ENCODE data around the gene MIF. TPM values are rescaled to one million over a fixed set of nuclear protein-coding genes. Genes with fewer than 3 reads are reported as not detected.
"Not testable (repeated sequence)": the region's sequence is repeated elsewhere in the genome, so short reads cannot be mapped to it uniquely, and the experiment has no call there.

Gene MIF
- total RNA-seq, 1 experiment from 2014 or later, result 296 TPM

DNA sequence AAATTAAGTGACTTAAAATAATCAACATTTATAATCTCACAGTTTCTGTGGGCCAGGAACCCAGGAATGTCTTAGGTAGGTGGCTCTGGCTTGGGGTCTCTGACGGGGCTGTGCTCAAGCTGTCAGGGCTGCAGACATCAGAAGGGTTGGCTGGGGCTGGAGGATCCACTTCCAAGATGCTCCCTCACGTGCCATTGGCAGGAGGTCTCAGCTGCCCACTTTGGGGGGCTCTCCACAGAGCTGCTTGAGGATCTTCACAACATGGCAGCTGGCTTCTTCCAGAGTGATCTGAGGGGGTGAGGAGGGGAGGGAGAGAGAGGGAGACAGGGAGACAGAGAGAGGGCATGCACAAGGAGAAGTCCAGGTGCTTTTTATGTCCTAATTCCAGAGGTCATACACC, 18.4 kb upstream of the MIF start:
- no peak for DNase-seq (ENCODE audit: low read depth)

GRCh38 chr22:23877566-23877965, 16.6 kb upstream of the MIF start:
- DNase-seq (ENCODE audit: low read depth), result no peak

DNA sequence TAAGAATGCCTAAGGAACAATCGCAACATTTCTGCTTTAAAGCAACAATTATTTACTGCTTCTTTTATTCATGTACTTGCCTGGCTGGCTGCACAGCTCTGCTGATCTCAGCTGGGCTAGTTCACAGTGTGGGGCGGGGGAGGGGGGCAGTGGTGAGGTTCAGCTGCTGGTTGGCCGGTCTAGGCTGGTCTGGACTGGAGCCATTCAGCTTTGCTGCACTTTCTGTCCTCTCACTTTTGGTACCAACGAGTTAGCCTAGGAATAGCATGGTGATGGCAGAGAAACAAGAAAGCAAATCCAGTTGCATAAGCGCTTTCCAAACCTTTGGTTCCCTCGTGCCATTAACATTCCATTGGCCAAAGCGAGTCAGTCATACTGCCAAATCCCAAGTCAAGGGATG, 16.0 kb upstream of the MIF start:
- DNase-seq (ENCODE audit: low read depth), result no peak

DNA sequence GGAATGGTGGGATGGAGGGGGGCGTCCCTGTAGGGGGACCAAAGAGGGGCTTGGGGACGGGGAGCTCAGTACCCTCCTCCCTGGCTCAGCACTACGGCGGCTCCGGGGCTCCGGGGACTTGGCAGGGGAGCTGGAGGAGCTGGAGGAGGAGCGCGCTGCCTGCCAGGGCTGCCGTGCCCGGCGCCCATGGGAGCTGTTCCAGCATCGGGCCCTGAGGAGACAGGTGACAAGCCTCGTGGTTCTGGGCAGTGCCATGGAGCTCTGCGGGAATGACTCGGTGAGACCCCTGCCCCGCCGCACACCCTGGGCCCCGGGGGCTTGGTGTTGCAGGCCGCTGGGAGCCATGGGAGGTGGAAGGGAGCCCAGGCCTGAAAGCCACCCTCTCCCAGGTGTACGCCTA, 11.8 kb upstream of the MIF start:
- no peak for DNase-seq (ENCODE audit: low read depth)

GRCh38 chr22:23883658-23884057, 10.5 kb upstream of the MIF start:
- DNase-seq (ENCODE audit: low read depth), result no peak

- DNase-seq (ENCODE audit: low read depth), result no peak
Observed at GRCh38 chr22:23884140-23884539, 10.0 kb upstream of the MIF start.

DNA sequence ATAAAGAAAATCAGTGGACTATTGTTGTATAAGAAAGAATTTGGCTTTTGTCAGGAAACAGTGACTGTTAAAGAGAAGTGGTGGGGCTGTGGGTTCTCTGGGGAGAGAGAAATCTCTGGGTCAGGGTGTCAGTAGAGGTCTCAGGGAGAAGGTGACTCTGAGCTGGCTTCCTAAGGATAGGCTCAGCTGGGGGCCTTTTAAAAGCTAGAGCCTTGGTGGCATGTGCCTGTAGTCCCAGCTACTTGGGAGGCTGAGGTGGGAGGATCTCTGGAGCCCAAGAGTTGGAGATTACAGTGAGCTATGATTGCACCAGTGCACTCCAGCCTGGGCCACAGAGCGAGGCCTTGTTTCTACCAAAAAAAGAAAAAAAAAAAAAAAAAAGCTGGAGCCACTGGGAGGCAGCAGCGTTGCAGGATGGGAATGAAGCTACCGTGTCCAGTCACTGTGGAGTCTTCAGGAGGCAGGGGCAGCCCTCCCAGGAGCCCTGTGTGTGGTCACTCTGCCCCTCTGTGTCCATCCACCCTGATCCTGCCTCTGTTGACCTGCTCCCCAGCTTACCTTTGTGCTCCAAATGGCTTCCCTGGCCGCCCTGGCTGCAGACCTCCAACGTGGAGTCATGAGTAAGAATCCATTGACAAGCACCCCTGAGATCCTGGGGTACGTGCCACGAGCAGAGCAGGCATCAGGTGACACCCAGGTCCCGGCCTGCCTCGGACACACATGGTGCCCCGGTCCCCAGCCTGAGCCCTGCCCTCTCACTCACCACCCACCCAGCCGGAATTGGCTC, 5.4 kb upstream of the MIF start:
- DNase-seq (ENCODE audit: low read depth), result peak; percentile 41

DNA sequence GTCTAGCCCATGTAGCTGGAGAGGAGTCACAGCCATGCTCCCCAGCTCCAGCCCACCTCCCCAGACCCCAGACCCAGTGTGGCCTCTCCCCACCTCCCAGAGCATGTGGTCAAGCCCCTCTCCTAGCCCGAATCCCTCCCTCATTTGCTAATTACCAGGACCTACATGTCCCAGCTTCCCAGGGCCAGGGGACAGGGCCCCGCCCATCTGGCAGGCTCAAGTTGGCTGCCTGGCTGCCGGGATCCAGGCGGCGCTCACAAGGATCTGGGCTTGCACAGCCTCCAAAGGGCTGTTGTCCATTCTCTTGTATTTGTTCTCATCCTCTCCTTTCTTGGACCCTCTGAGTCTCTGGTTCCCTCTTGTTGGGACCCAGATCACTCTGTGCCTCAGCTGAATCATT, 4.6 kb upstream of the MIF start:
- DNase-seq (ENCODE audit: low read depth), result no peak

DNA sequence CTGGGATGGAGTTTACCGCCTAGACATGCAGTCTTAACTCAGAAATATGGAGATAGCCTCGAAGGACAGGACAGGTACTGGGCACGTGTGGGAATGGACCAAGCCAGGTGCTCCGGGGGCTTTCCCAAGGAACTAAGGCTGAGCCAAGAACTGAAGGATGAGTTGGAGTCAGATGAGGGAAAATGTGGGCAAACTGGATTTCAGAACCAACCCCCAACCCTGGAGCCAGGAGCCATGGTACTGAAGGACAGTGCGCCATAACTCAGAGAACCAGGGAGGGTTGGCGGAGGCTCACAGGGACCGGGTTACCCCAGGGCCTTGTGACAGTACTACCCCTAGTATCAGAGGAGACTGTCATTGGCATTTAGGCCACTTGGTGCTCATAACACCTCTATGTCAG, 2.5 kb upstream of the MIF start:
- no peak for DNase-seq (ENCODE audit: low read depth)

DNA sequence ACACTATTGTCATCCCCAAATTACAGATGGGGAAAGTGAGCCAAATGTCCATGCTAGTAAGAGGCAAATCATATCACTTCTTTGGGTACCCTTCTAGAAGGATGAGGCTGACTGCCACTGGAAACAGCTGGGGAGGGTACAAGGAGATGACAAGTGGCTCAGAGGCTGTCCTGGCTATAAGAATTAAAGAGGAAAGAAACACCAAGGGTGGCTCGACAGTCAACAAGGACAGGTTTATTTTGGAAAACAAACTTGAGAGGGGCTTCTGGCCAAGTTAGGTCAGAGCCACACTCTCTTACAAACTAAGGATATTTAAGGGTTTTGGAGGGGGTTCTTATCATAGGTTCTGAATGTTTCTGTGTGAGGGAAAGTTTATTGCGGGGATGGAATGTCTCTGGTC, 2.1 kb upstream of the MIF start:
- DNase-seq (ENCODE audit: low read depth), result no peak

- DNase-seq (ENCODE audit: low read depth), result no peak
Observed at GRCh38 chr22:23892706-23893105, 1.5 kb upstream of the MIF start.

- DNase-seq (ENCODE audit: low read depth), result no peak
Observed at GRCh38 chr22:23893121-23893944, 850 bp upstream of the MIF start.

DNA sequence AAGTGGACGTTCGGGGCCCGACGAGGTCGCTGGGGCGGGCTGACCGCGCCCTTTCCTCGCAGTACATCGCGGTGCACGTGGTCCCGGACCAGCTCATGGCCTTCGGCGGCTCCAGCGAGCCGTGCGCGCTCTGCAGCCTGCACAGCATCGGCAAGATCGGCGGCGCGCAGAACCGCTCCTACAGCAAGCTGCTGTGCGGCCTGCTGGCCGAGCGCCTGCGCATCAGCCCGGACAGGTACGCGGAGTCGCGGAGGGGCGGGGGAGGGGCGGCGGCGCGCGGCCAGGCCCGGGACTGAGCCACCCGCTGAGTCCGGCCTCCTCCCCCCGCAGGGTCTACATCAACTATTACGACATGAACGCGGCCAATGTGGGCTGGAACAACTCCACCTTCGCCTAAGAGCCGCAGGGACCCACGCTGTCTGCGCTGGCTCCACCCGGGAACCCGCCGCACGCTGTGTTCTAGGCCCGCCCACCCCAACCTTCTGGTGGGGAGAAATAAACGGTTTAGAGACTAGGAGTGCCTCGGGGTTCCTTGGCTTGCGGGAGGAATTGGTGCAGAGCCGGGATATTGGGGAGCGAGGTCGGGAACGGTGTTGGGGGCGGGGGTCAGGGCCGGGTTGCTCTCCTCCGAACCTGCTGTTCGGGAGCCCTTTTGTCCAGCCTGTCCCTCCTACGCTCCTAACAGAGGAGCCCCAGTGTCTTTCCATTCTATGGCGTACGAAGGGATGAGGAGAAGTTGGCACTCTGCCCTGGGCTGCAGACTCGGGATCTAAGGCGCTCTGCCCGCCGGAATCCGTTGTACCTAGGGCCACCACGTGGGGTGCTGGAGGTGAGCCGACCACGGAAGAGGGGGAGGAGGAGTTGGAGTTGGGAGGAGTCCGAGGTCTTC, 771 bp downstream of the MIF start:
- DNase-seq (ENCODE audit: low read depth), result peak; percentile 86

DNA sequence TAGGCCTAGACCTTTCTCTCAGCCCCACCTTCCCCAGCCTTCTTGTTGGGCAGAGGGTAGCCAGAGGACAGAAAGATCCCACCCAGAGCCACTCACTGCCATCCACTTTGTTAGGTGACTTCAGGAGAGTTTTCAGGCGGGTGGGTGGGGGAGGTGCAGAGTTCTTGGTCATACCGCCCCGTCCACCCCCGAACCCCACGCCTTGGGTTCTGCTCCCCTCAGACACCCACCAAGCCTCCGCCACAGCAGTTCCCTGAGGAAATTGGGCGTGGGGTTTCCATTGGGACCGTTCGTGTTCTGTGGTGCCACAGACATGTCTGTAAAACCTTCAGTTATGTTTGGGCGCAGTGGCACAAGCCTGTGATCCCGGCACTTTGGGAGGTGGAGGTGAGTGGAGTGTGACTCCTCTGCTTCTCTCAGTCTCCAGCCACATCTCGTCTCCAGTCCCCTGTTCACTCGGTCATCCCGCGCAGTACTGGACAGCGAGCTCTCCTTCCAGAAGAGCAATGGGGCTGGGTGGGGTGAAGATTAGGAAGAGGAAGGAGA, 1.5 kb downstream of the MIF start:
- no peak for DNase-seq (ENCODE audit: low read depth)

DNA sequence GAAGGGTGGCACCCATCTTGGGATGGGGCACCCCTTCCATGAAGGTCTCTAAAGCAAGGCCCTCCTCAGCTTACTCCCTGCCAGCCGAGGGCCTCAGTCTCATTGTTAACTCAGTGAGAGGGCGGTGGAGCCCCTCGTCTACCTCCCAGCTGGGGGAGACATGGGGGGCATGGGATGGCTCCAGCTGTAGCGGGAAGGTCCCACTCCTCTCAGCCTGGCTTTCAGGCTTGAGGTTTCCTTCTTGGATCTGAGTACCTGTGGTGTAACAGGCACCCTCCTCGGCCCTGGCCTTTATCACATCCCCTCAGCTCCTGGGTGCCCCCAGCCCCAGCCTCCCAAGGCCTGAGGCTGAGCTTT, 2.0 kb downstream of the MIF start:
- no peak for DNase-seq (ENCODE audit: low read depth)

DNA sequence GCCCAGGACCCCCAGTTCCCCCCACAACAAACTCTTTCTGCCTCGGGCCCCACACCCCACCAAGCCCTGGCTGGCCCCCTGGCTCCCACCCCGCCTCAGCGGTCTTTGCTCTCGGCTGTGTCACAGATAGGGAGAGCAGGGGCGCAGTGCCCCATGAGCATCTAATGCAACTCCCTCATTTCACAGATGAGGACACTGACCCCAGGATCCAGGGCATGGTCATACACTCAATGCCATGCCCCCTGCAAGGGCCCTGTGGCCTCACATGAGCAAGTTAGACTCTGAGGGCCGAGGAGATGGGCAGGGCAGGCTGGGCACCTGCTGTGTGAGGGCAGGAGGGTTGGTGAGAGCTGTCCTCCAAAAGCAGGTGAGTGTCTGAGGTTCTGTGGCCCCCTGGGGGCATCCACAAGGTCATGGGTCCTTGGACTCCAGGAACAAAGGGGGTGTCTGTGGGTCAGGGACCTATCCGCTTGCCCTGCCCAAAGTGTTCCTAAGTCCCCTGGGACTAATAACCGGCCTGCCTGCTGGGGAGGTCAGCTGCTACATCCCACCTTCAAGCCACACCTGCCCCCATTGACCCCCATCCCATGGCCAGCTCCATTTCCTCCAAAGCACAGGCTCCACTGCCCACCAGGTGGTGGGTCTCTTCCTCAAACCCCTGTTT, 2.5 kb downstream of the MIF start:
- no peak for DNase-seq (ENCODE audit: low read depth)

GRCh38 chr22:23897320-23897719, 3.1 kb downstream of the MIF start:
- DNase-seq (ENCODE audit: low read depth), result no peak

GRCh38 chr22:23898006-23898974, 4.1 kb downstream of the MIF start:
- no peak for DNase-seq (ENCODE audit: low read depth)

DNA sequence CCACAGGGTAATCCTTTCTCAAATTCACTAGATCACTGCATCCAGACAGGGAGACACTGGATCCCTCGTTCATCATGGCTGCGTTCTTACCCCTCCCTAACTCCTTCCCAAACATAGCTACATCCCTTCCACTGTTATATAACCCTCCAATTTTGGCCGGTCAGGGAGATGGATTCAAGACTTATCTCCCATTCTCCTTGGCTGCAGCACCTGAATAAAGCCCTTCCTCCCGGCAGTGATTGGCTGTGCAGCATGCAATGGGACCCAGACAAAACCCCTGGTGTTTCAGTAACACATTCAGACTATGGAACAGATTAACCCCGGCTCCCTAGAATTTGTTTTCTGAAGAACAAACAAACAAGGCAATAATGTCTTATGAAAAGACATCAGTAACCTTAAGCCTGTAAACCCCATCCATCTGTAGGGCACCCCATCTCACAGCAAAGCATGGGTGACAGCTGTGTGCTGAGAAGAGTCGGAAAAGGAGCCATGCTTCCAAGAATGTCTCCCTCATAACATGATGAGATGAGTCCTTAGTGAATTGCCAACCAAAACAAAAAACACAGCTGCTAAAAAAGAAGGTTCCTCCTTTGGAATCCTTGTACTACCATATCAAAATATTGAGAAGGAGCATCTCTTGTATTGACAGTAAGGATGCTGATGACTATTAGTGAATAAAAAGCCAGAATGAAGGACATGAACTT, 5.0 kb downstream of the MIF start:
- DNase-seq (ENCODE audit: low read depth), result no peak

DNA sequence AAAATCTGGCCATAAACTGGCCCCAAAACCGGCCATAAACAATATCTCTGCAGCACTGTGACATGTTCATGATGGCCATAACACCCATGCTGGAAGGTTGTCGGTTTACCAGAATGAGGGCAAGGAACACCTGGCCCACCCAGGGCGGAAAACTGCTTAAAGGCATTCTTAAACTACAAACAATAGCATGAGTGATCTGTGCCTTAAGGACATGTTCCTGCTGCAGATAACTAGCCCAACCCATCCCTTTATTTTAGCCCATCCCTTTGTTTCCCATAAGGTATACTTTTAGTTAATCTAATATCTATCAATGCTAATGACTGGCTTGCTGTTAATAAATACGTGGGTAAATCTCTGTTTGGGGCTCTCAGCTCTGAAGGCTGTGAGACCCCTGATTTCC, 6.0 kb downstream of the MIF start:
- not testable (repeated sequence) for DNase-seq (ENCODE audit: low read depth)

Data from Daoy (cell line).